ENCODE measurements around the gene GALR3.
A peak's percentile ranks its signal among the peaks of the same experiment; 100 is the strongest.
"Not testable (repeated sequence)": the region's sequence is repeated elsewhere in the genome, so short reads cannot be mapped to it uniquely, and the experiment has no call there.

The GALR3 gene

GRCh38 chr22:37784829-37785495 is 38.2 kb upstream of the GALR3 start:
- Histone ChIP-seq H3K9me3 (ENCODE audit: control insufficient read depth in 2 of 2, low read length in 2 of 2) (no peaks in the 10 kb centered on the region), H3K4me1 (ENCODE audit: control insufficient read depth in 2 of 2, insufficient read depth in 2 of 2, low read length in 2 of 2) (peaks cover 18 to 37% of the 10 kb centered on the region in 2 donors), H3K36me3 (ENCODE audit: control insufficient read depth in 2 of 2, insufficient read depth in 2 of 2, low read length in 2 of 2) (no peaks in the 10 kb centered on the region), H3K4me3 (ENCODE audit: low read length in 2 of 2) (peak overlapping the region in 1 of 2 donors; percentile 28), H3K27ac (ENCODE audit: low read depth in 2 of 2, low read length in 2 of 2) (peak overlapping the region; percentile 84 to 86), H3K9ac (ENCODE audit: low read depth in 1 of 2, low read length in 2 of 2) (peak overlapping the region in 1 of 2 donors; percentile 55), H3K27me3 (ENCODE audit: control insufficient read depth in 2 of 2, insufficient read depth in 2 of 2, low read length in 2 of 2) (no peaks in the 10 kb centered on the region)

GRCh38 chr22:37790234-37790633 is 32.9 kb upstream of the GALR3 start:
- H3K36me3 ChIP-seq (ENCODE audit: control insufficient read depth in 2 of 2, insufficient read depth in 2 of 2, low read length in 2 of 2): no peaks in the 10 kb centered on the region
- peaks cover 4 to 14% of the 10 kb centered on the region in 2 donors for H3K4me1 ChIP-seq (ENCODE audit: control insufficient read depth in 2 of 2, insufficient read depth in 2 of 2, low read length in 2 of 2)
- H3K27ac ChIP-seq (ENCODE audit: low read depth in 2 of 2, low read length in 2 of 2): no peak overlapping the region
- no peaks in the 10 kb centered on the region for H3K27me3 ChIP-seq (ENCODE audit: control insufficient read depth in 2 of 2, insufficient read depth in 2 of 2, low read length in 2 of 2)
- no peak overlapping the region for H3K9ac ChIP-seq (ENCODE audit: low read depth in 1 of 2, low read length in 2 of 2)
- no peaks in the 10 kb centered on the region for H3K9me3 ChIP-seq (ENCODE audit: control insufficient read depth in 2 of 2, low read length in 2 of 2)
- no peak overlapping the region for H3K4me3 ChIP-seq (ENCODE audit: low read length in 2 of 2)

GRCh38 chr22:37792494-37792893 is 30.7 kb upstream of the GALR3 start:
- H3K4me3 ChIP-seq (ENCODE audit: low read length in 2 of 2): no peak overlapping the region
- peaks cover 5 to 20% of the 10 kb centered on the region in 2 donors for H3K4me1 ChIP-seq (ENCODE audit: control insufficient read depth in 2 of 2, insufficient read depth in 2 of 2, low read length in 2 of 2)
- no peak overlapping the region for H3K9ac ChIP-seq (ENCODE audit: low read depth in 1 of 2, low read length in 2 of 2)
- H3K27ac ChIP-seq (ENCODE audit: low read depth in 2 of 2, low read length in 2 of 2): no peak overlapping the region
- H3K9me3 ChIP-seq (ENCODE audit: control insufficient read depth in 2 of 2, low read length in 2 of 2): no peaks in the 10 kb centered on the region
- no peaks in the 10 kb centered on the region for H3K27me3 ChIP-seq (ENCODE audit: control insufficient read depth in 2 of 2, insufficient read depth in 2 of 2, low read length in 2 of 2)
- H3K36me3 ChIP-seq (ENCODE audit: control insufficient read depth in 2 of 2, insufficient read depth in 2 of 2, low read length in 2 of 2): no peaks in the 10 kb centered on the region

GRCh38 chr22:37794376-37794775 is 28.8 kb upstream of the GALR3 start:
- Histone ChIP-seq H3K4me1 (ENCODE audit: control insufficient read depth in 2 of 2, insufficient read depth in 2 of 2, low read length in 2 of 2) (peaks cover 5 to 20% of the 10 kb centered on the region in 2 donors), H3K27me3 (ENCODE audit: control insufficient read depth in 2 of 2, insufficient read depth in 2 of 2, low read length in 2 of 2) (no peaks in the 10 kb centered on the region), H3K9me3 (ENCODE audit: control insufficient read depth in 2 of 2, low read length in 2 of 2) (no peaks in the 10 kb centered on the region), H3K4me3 (ENCODE audit: low read length in 2 of 2) (no peak overlapping the region), H3K36me3 (ENCODE audit: control insufficient read depth in 2 of 2, insufficient read depth in 2 of 2, low read length in 2 of 2) (no peaks in the 10 kb centered on the region), H3K9ac (ENCODE audit: low read depth in 1 of 2, low read length in 2 of 2) (no peak overlapping the region), H3K27ac (ENCODE audit: low read depth in 2 of 2, low read length in 2 of 2) (peak overlapping the region in 1 of 2 donors; percentile 42)

- Histone ChIP-seq H3K9ac (ENCODE audit: low read depth in 1 of 2, low read length in 2 of 2) (peak overlapping the region in 1 of 2 donors; percentile 20), H3K27ac (ENCODE audit: low read depth in 2 of 2, low read length in 2 of 2) (peak overlapping the region; percentile 50 to 71), H3K27me3 (ENCODE audit: control insufficient read depth in 2 of 2, insufficient read depth in 2 of 2, low read length in 2 of 2) (no peaks in the 10 kb centered on the region), H3K9me3 (ENCODE audit: control insufficient read depth in 2 of 2, low read length in 2 of 2) (no peaks in the 10 kb centered on the region), H3K4me3 (ENCODE audit: low read length in 2 of 2) (no peak overlapping the region), H3K4me1 (ENCODE audit: control insufficient read depth in 2 of 2, insufficient read depth in 2 of 2, low read length in 2 of 2) (peaks cover 5 to 20% of the 10 kb centered on the region in 2 donors), H3K36me3 (ENCODE audit: control insufficient read depth in 2 of 2, insufficient read depth in 2 of 2, low read length in 2 of 2) (no peaks in the 10 kb centered on the region)
These were observed 27.1 kb upstream of the GALR3 start for GRCh38 chr22:37796079-37796478.

- H3K4me3 ChIP-seq (ENCODE audit: low read length in 2 of 2); H3K27ac ChIP-seq (ENCODE audit: low read depth in 2 of 2, low read length in 2 of 2); H3K9ac ChIP-seq (ENCODE audit: low read depth in 1 of 2, low read length in 2 of 2); H3K36me3 ChIP-seq (ENCODE audit: control insufficient read depth in 2 of 2, insufficient read depth in 2 of 2, low read length in 2 of 2); H3K9me3 ChIP-seq (ENCODE audit: control insufficient read depth in 2 of 2, low read length in 2 of 2); H3K27me3 ChIP-seq (ENCODE audit: control insufficient read depth in 2 of 2, insufficient read depth in 2 of 2, low read length in 2 of 2): not testable (repeated sequence)
- peaks cover 5 to 27% of the 10 kb centered on the region in 2 donors for H3K4me1 ChIP-seq (ENCODE audit: control insufficient read depth in 2 of 2, insufficient read depth in 2 of 2, low read length in 2 of 2)
These were observed 25.9 kb upstream of the GALR3 start for GRCh38 chr22:37797259-37797658.

- H3K36me3 ChIP-seq (ENCODE audit: control insufficient read depth in 2 of 2, insufficient read depth in 2 of 2, low read length in 2 of 2): no peaks in the 10 kb centered on the region
- no peak overlapping the region for H3K4me3 ChIP-seq (ENCODE audit: low read length in 2 of 2)
- H3K4me1 ChIP-seq (ENCODE audit: control insufficient read depth in 2 of 2, insufficient read depth in 2 of 2, low read length in 2 of 2): peaks cover 8 to 30% of the 10 kb centered on the region in 2 donors
- H3K27me3 ChIP-seq (ENCODE audit: control insufficient read depth in 2 of 2, insufficient read depth in 2 of 2, low read length in 2 of 2): no peaks in the 10 kb centered on the region
- no peak overlapping the region for H3K9ac ChIP-seq (ENCODE audit: low read depth in 1 of 2, low read length in 2 of 2)
- no peak overlapping the region for H3K27ac ChIP-seq (ENCODE audit: low read depth in 2 of 2, low read length in 2 of 2)
- H3K9me3 ChIP-seq (ENCODE audit: control insufficient read depth in 2 of 2, low read length in 2 of 2): no peaks in the 10 kb centered on the region
These were observed 25.2 kb upstream of the GALR3 start for GRCh38 chr22:37797874-37798500.

GRCh38 chr22:37799979-37800378 is 23.2 kb upstream of the GALR3 start:
- peaks cover 16 to 31% of the 10 kb centered on the region in 2 donors for H3K4me1 ChIP-seq (ENCODE audit: control insufficient read depth in 2 of 2, insufficient read depth in 2 of 2, low read length in 2 of 2)
- not testable (repeated sequence) for H3K9ac ChIP-seq (ENCODE audit: low read depth in 1 of 2, low read length in 2 of 2); H3K4me3 ChIP-seq (ENCODE audit: low read length in 2 of 2); H3K27ac ChIP-seq (ENCODE audit: low read depth in 2 of 2, low read length in 2 of 2); H3K9me3 ChIP-seq (ENCODE audit: control insufficient read depth in 2 of 2, low read length in 2 of 2); H3K27me3 ChIP-seq (ENCODE audit: control insufficient read depth in 2 of 2, insufficient read depth in 2 of 2, low read length in 2 of 2); H3K36me3 ChIP-seq (ENCODE audit: control insufficient read depth in 2 of 2, insufficient read depth in 2 of 2, low read length in 2 of 2)

- no peaks in the 10 kb centered on the region for H3K27me3 ChIP-seq (ENCODE audit: control insufficient read depth in 2 of 2, insufficient read depth in 2 of 2, low read length in 2 of 2)
- no peaks in the 10 kb centered on the region for H3K9me3 ChIP-seq (ENCODE audit: control insufficient read depth in 2 of 2, low read length in 2 of 2)
- peak overlapping the region; percentile 86 to 89 for H3K27ac ChIP-seq (ENCODE audit: low read depth in 2 of 2, low read length in 2 of 2)
- peak overlapping the region; percentile 63 to 78 for H3K9ac ChIP-seq (ENCODE audit: low read depth in 1 of 2, low read length in 2 of 2)
- peaks cover 20 to 21% of the 10 kb centered on the region in 2 donors for H3K4me1 ChIP-seq (ENCODE audit: control insufficient read depth in 2 of 2, insufficient read depth in 2 of 2, low read length in 2 of 2)
- peak overlapping the region; percentile 67 to 73 for H3K4me3 ChIP-seq (ENCODE audit: low read length in 2 of 2)
- no peaks in the 10 kb centered on the region for H3K36me3 ChIP-seq (ENCODE audit: control insufficient read depth in 2 of 2, insufficient read depth in 2 of 2, low read length in 2 of 2)
These were observed 21.3 kb upstream of the GALR3 start for GRCh38 chr22:37801946-37802309.

- H3K27ac ChIP-seq (ENCODE audit: low read depth in 2 of 2, low read length in 2 of 2): peak overlapping the region; percentile 86 to 89
- H3K4me3 ChIP-seq (ENCODE audit: low read length in 2 of 2): peak overlapping the region; percentile 67 to 73
- no peaks in the 10 kb centered on the region for H3K9me3 ChIP-seq (ENCODE audit: control insufficient read depth in 2 of 2, low read length in 2 of 2)
- H3K9ac ChIP-seq (ENCODE audit: low read depth in 1 of 2, low read length in 2 of 2): peak overlapping the region; percentile 63 to 78
- no peaks in the 10 kb centered on the region for H3K36me3 ChIP-seq (ENCODE audit: control insufficient read depth in 2 of 2, insufficient read depth in 2 of 2, low read length in 2 of 2)
- peaks cover 20 to 21% of the 10 kb centered on the region in 2 donors for H3K4me1 ChIP-seq (ENCODE audit: control insufficient read depth in 2 of 2, insufficient read depth in 2 of 2, low read length in 2 of 2)
- no peaks in the 10 kb centered on the region for H3K27me3 ChIP-seq (ENCODE audit: control insufficient read depth in 2 of 2, insufficient read depth in 2 of 2, low read length in 2 of 2)
These were observed 20.6 kb upstream of the GALR3 start for GRCh38 chr22:37802310-37803194.

Measured in mucosa of rectum (tissue), 2 donors.